Measurements from ENCODE around the gene TIMM10.

DNA sequence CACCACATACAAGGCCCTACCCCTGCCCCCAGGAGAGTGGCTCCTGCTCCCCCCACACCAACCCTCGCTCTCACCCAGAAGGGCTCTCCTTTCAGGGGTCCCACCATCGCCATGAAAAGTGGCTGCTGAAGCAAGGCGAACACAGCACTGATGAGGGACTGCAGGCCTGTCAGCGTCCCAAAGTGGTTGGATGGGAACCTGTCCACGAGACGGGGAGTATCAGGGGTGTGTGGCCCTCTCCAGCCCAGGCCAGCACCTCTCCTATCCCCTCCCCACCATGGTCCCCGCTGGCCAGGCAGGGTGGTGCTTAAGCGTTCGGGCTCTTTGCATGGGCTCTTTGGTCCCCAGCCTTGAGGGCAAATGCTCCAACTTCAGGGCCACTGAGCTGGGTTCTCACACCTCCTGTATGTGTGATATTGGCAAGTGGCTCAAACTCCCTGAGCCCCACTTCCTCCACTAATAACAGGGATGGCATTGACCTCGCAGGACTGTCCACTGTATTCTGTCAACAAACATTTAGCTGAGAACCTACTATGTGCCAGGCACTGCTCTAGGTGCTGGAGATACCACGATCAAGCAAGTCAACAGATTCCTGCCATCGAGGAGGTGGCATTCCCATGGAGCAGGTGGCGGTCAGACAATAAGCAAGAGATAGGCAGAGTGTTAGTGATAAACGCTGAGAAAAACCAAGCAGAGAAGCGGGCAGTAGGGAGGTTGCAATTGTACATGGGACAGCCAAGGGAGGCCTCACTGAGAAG lies 43.4 kb downstream of the TIMM10 start:
- TF ChIP-seq, protein P1, sequence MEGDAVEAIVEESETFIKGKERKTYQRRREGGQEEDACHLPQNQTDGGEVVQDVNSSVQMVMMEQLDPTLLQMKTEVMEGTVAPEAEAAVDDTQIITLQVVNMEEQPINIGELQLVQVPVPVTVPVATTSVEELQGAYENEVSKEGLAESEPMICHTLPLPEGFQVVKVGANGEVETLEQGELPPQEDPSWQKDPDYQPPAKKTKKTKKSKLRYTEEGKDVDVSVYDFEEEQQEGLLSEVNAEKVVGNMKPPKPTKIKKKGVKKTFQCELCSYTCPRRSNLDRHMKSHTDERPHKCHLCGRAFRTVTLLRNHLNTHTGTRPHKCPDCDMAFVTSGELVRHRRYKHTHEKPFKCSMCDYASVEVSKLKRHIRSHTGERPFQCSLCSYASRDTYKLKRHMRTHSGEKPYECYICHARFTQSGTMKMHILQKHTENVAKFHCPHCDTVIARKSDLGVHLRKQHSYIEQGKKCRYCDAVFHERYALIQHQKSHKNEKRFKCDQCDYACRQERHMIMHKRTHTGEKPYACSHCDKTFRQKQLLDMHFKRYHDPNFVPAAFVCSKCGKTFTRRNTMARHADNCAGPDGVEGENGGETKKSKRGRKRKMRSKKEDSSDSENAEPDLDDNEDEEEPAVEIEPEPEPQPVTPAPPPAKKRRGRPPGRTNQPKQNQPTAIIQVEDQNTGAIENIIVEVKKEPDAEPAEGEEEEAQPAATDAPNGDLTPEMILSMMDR (IDR thresholded peaks at IDR 0.05; ENCODE audit: borderline replicate concordance, extremely low read depth, low read length, poor library complexity, severe bottlenecking): no peak
- TF ChIP-seq EZH2 (IDR thresholded peaks at IDR 0.05; ENCODE audit: borderline replicate concordance, low read depth, low read length, severe bottlenecking): no peak
